DOHH2 (cell line): Measurements from ENCODE around the gene SALL2.
"Not testable (repeated sequence)": the region's sequence is repeated elsewhere in the genome, so short reads cannot be mapped to it uniquely, and the experiment has no call there.

Experiments
- H3F3A ChIP-seq: fragments of 200-600 bp; sonication (generic), shearing (Covaris generic); 2 replicates; pipeline ENCODE4 v1.6.0; 2016; ENCODE audit warnings: antibody characterized with exemption, mild to moderate bottlenecking; ENCODE audit not compliant: control insufficient read depth, insufficient read depth
- H3K27ac ChIP-seq: fragments of 200-600 bp; sonication (generic); 2 replicates; pipeline ENCODE4 v1.5.1; 2014; ENCODE audit warnings: low read depth, mild to moderate bottlenecking, low read length, moderate library complexity
- H3K27me3 ChIP-seq: fragments of 200-600 bp; sonication (generic); 2 replicates; pipeline ENCODE4 v1.6.1; 2014; ENCODE audit warnings: mild to moderate bottlenecking, low read length, mixed read lengths; ENCODE audit not compliant: control insufficient read depth
- H3K36me3 ChIP-seq: fragments of 200-600 bp; sonication (generic); 2 replicates; pipeline ENCODE4 v1.6.1; 2014; ENCODE audit warnings: mild to moderate bottlenecking, low read length, moderate library complexity, mixed read lengths; ENCODE audit not compliant: control insufficient read depth
- H3K4me1 ChIP-seq: fragments of 200-600 bp; sonication (generic); 2 replicates; pipeline ENCODE4 v1.6.1; 2014; ENCODE audit warnings: mild to moderate bottlenecking, low read length, mixed read lengths; ENCODE audit not compliant: control insufficient read depth
- H3K4me2 ChIP-seq: fragments of 200-600 bp; sonication (generic); 2 replicates; pipeline ENCODE4 v1.6.0; 2014; ENCODE audit warnings: mild to moderate bottlenecking, low read length, moderate library complexity
- H3K4me3 ChIP-seq: fragments of 200-600 bp; sonication (generic); 2 replicates; pipeline ENCODE4 v1.5.1; 2014; ENCODE audit warnings: mild to moderate bottlenecking, low read length, mixed read lengths
- H3K79me2 ChIP-seq: fragments of 200-600 bp; sonication (generic); 2 replicates; pipeline ENCODE4 v1.6.1; 2014; ENCODE audit warnings: mild to moderate bottlenecking, low read length, mixed read lengths; ENCODE audit not compliant: control insufficient read depth
- H3K9me2 ChIP-seq: fragments of 200-600 bp; sonication (generic); replicated peaks from 2 replicates; pipeline ENCODE4 v1.6.1; 2014; ENCODE audit warnings: mild to moderate bottlenecking, low read length, mixed read lengths; ENCODE audit not compliant: control insufficient read depth
- H3K9me3 ChIP-seq: fragments of 200-600 bp; sonication (generic); 2 replicates; pipeline ENCODE4 v1.6.1; 2014; ENCODE audit warnings: antibody characterized with exemption, low read length, mixed read lengths; ENCODE audit not compliant: control insufficient read depth, insufficient read depth
- H4K20me1 ChIP-seq: fragments of 200-600 bp; sonication (generic); 2 replicates; pipeline ENCODE4 v1.6.0; 2014; ENCODE audit warnings: low read depth, mild to moderate bottlenecking, antibody characterized with exemption, low read length, moderate library complexity; ENCODE audit not compliant: control insufficient read depth, insufficient read depth
- EZH2phosphoT487 ChIP-seq: fragments of 200-600 bp; sonication (generic); IDR thresholded peaks from 2 replicates; pipeline ENCODE4 v1.6.1; 2017; ENCODE audit warnings: borderline replicate concordance, mild to moderate bottlenecking, antibody characterized with exemption, low read length, moderate library complexity, mixed read lengths
- TF ChIP-seq, protein P1 (sequence below): fragments of 200-600 bp; sonication (generic); IDR thresholded peaks from one replicate; pipeline ENCODE4 v1.5.1; 2014; ENCODE audit warnings: antibody characterized with exemption, mild to moderate bottlenecking, low read depth, low read length; ENCODE audit not compliant: poor library complexity, severe bottlenecking

Gene SALL2

GRCh38 chr14:21553266-21553665 lies 27.1 kb upstream of the SALL2 start:
- no peaks in the 10 kb centered on the region for H3K79me2 ChIP-seq
- peaks cover 4% of the 10 kb centered on the region for H3K4me1 ChIP-seq
- H3K36me3 ChIP-seq, result no peaks in the 10 kb centered on the region
- H3K4me3 ChIP-seq, result no peak overlapping the region
- no peaks in the 10 kb centered on the region for H3K9me3 ChIP-seq
- no peaks in the 10 kb centered on the region for H3K9me2 ChIP-seq
- TF ChIP-seq, protein P1, sequence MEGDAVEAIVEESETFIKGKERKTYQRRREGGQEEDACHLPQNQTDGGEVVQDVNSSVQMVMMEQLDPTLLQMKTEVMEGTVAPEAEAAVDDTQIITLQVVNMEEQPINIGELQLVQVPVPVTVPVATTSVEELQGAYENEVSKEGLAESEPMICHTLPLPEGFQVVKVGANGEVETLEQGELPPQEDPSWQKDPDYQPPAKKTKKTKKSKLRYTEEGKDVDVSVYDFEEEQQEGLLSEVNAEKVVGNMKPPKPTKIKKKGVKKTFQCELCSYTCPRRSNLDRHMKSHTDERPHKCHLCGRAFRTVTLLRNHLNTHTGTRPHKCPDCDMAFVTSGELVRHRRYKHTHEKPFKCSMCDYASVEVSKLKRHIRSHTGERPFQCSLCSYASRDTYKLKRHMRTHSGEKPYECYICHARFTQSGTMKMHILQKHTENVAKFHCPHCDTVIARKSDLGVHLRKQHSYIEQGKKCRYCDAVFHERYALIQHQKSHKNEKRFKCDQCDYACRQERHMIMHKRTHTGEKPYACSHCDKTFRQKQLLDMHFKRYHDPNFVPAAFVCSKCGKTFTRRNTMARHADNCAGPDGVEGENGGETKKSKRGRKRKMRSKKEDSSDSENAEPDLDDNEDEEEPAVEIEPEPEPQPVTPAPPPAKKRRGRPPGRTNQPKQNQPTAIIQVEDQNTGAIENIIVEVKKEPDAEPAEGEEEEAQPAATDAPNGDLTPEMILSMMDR, result no peak
- TF ChIP-seq EZH2phosphoT487, result no peak
- no peak overlapping the region for H3K4me2 ChIP-seq
- H4K20me1 ChIP-seq, result no peaks in the 10 kb centered on the region
- no peaks in the 10 kb centered on the region for H3F3A ChIP-seq
- H3K27ac ChIP-seq, result no peak overlapping the region
- no peaks in the 10 kb centered on the region for H3K27me3 ChIP-seq

- not testable (repeated sequence) for H3K36me3 ChIP-seq, H3F3A ChIP-seq, H3K4me2 ChIP-seq, H3K27me3 ChIP-seq, H3K9me3 ChIP-seq, H3K9me2 ChIP-seq, H3K4me1 ChIP-seq, H3K79me2 ChIP-seq, H4K20me1 ChIP-seq, H3K4me3 ChIP-seq, H3K27ac ChIP-seq
Observed at GRCh38 chr14:21544588-21544987, 18.4 kb upstream of the SALL2 start.

GRCh38 chr14:21543963-21544362 lies 17.8 kb upstream of the SALL2 start:
- no peaks in the 10 kb centered on the region for H4K20me1 ChIP-seq
- no peak overlapping the region for H3K27ac ChIP-seq
- H3K4me3 ChIP-seq, result no peak overlapping the region

DNA sequence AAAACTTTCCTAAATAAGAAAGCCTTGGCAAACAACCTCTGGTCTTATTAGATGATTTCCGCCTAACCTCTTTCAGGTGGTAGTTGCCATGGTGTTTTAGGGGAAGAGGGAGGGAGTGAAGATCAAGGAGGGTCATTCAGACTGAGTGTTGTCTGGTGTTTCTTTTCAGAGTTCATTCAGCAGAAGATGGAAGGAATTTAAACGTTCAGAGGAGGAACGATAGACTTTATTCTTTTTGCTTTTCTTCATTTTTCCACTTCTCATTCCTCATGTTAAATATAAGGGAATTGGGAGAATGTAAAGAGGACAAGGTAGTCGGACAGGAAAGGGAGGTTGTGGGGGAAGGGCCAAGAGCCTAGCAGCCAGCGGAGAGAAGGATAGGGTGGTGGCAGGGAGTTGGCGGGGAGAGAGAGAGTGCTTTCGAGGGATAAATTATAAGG lies 17.4 kb upstream of the SALL2 start:
- no peaks in the 10 kb centered on the region for H3F3A ChIP-seq
- H3K36me3 ChIP-seq, result no peaks in the 10 kb centered on the region
- H3K9me2 ChIP-seq, result no peaks in the 10 kb centered on the region
- H3K9me3 ChIP-seq, result no peaks in the 10 kb centered on the region
- no peak overlapping the region for H3K4me3 ChIP-seq
- H3K27me3 ChIP-seq, result peaks cover 12% of the 10 kb centered on the region
- no peaks in the 10 kb centered on the region for H3K79me2 ChIP-seq
- H3K4me2 ChIP-seq, result no peak overlapping the region
- H3K4me1 ChIP-seq, result no peaks in the 10 kb centered on the region
- no peak overlapping the region for H3K27ac ChIP-seq
- TF ChIP-seq, protein P1, result no peak
- TF ChIP-seq EZH2phosphoT487, result no peak
- H4K20me1 ChIP-seq, result no peaks in the 10 kb centered on the region

More at GRCh38 chr14:21543963-21544362, 17.8 kb upstream of the SALL2 start:
- Histone ChIP-seq H3K36me3 (no peaks in the 10 kb centered on the region), H3K9me3 (no peaks in the 10 kb centered on the region), H3K4me1 (no peaks in the 10 kb centered on the region), H3K9me2 (no peaks in the 10 kb centered on the region), H3K27me3 (peaks cover 8% of the 10 kb centered on the region), H3K79me2 (no peaks in the 10 kb centered on the region), H3K4me2 (no peak overlapping the region), H3F3A (no peaks in the 10 kb centered on the region)
- no peak for TF ChIP-seq EZH2phosphoT487
- TF ChIP-seq, protein P1, result no peak
